ENCODE results near the gene TMTC1. TPM values are rescaled to one million over a fixed set of nuclear protein-coding genes. Genes with fewer than 3 reads are reported as not detected.

Gene TMTC1
- total and polyA plus RNA-seq, 2 of the 8 experiments (the other 6 are each of a cell fraction or from before 2014, with no cell fraction given): 15.4 to 20.8 TPM

DNA sequence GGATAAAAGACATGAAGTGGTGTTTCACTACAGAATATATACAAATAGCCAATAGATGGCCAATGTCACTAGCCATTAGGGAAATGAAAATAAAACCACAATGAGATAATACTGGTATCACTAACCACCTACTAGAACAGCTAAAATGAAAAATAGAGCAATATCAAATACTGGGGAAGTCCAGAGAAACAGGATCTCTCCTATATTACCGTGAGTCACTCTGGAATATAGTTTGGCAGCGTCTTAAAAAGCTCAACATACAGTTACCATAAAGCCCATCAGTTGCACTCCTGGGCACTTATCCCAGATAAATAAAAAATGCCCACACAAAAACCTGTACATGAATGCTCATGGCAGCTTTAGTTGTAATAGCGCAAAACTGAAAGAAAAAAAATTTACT, 101.7 kb downstream of the TMTC1 start:
- no peak overlapping the region for H2BK20ac ChIP-seq (ENCODE audit: low read length)
- H3K23ac ChIP-seq (ENCODE audit: insufficient read length): no peak overlapping the region
- H3K4ac ChIP-seq (replicated peaks; ENCODE audit: insufficient read length, low read depth, low read length): no peak overlapping the region
- no peaks in the 10 kb centered on the region; a peak in 2 of 4 replicates for H3K79me2 ChIP-seq (ENCODE audit: control insufficient read depth in 1 of 2, insufficient read depth in 2 of 2, low read length in 2 of 2)
- no peaks in the 10 kb centered on the region; a peak in 1 of 8 replicates for H3K36me3 ChIP-seq (ENCODE audit: control insufficient read depth in 2 of 4, insufficient read depth in 4 of 4, low read length in 3 of 4)
- no peak overlapping the region for H2BK5ac ChIP-seq (ENCODE audit: low read depth, low read length)
- no peak overlapping the region for H3K18ac ChIP-seq (ENCODE audit: extremely low read depth, low read length)
- H2AK5ac ChIP-seq (ENCODE audit: low read depth, low read length): no peak overlapping the region
- no peak overlapping the region for H3K56ac ChIP-seq (replicated peaks; ENCODE audit: insufficient read length, low read depth, low read length)
- no peak overlapping the region for H2BK120ac ChIP-seq (replicated peaks; ENCODE audit: low read depth, low read length)
- H2AFZ ChIP-seq (ENCODE audit: low read length): no peak overlapping the region
- no peak for TF ChIP-seq YY1 (IDR thresholded peaks at IDR 0.05; ENCODE audit: low read depth, low read length)
- TF ChIP-seq SP1 (IDR thresholded peaks at IDR 0.05; ENCODE audit: low read depth, low read length): no peak
- TF ChIP-seq BACH1 (IDR thresholded peaks at IDR 0.05; ENCODE audit: low read length): no peak
- no peak for TF ChIP-seq HDAC6 (IDR thresholded peaks at IDR 0.05; ENCODE audit: low read depth, low read length)
- no peak for TF ChIP-seq TBP (IDR thresholded peaks at IDR 0.05; ENCODE audit: low read depth, low read length)
- TF ChIP-seq ZNF274 (IDR thresholded peaks at IDR 0.05; ENCODE audit: borderline replicate concordance, extremely low read depth, low read length): no peak
- TF ChIP-seq CBX5 (IDR thresholded peaks at IDR 0.05; ENCODE audit: low read depth, low read length): no peak
- TF ChIP-seq ATF3 (IDR thresholded peaks at IDR 0.05; ENCODE audit: insufficient read depth, low read depth, low read length): no peak
- no peak for TF ChIP-seq HDAC2 (IDR thresholded peaks at IDR 0.05; ENCODE audit: borderline replicate concordance in 1 of 2, low read depth in 2 of 2, low read length in 2 of 2)
- no peak for TF ChIP-seq JUN (IDR thresholded peaks at IDR 0.05; ENCODE audit: low read depth, low read length)
- TF ChIP-seq EP300 (IDR thresholded peaks at IDR 0.05; ENCODE audit: borderline replicate concordance in 1 of 2, low read depth in 2 of 2, low read length in 2 of 2): no peak
- TF ChIP-seq POLR2AphosphoS5 (IDR thresholded peaks at IDR 0.05; ENCODE audit: low read depth, low read length): no peak
- no peak for TF ChIP-seq SAP30 (IDR thresholded peaks at IDR 0.05; ENCODE audit: insufficient read depth, insufficient replicate concordance, low read length)
- no peak for TF ChIP-seq TAF1 (IDR thresholded peaks at IDR 0.05; ENCODE audit: low read depth, low read length)
- TF ChIP-seq CHD2 (IDR thresholded peaks at IDR 0.05; ENCODE audit: low read length): no peak
- no peaks in the 10 kb centered on the region for H3K9me3 ChIP-seq (ENCODE audit: insufficient read depth in 2 of 2, low read depth in 1 of 2, low read length in 1 of 2)
- H3K4me3 ChIP-seq (ENCODE audit: extremely low read depth in 1 of 4, insufficient read depth in 2 of 4, low read depth in 3 of 4, low read length in 4 of 4): no peak overlapping the region
- H4K5ac ChIP-seq (ENCODE audit: insufficient read length, low read depth, low read length): no peak overlapping the region
- H2BK15ac ChIP-seq (ENCODE audit: low read length): no peak overlapping the region
- no peaks in the 10 kb centered on the region for H4K20me1 ChIP-seq (replicated peaks in 1 of 2; ENCODE audit: control insufficient read depth in 1 of 2, insufficient read depth in 2 of 2, low read length in 2 of 2)
- ChIA-PET POLR2A (ENCODE audit: partially characterized antibody) (no interaction called here), CTCF (ENCODE audit: partially characterized antibody) (no interaction called here)
- H3K4me2 ChIP-seq (ENCODE audit: insufficient read depth in 1 of 2, low read depth in 2 of 2, low read length in 2 of 2): no peak overlapping the region
- no peaks in the 10 kb centered on the region for H3K27me3 ChIP-seq (replicated peaks in 1 of 4; ENCODE audit: control insufficient read depth in 3 of 4, extremely low read depth in 1 of 4, insufficient read depth in 3 of 4, low read length in 3 of 4)
- no peaks in the 10 kb centered on the region for H3K23me2 ChIP-seq (ENCODE audit: low read depth, low read length)
- no peak overlapping the region for H3K27ac ChIP-seq (ENCODE audit: low read depth, low read length)
- H3K14ac ChIP-seq (ENCODE audit: insufficient read length): no peak overlapping the region
- H4K8ac ChIP-seq (ENCODE audit: extremely low read depth, insufficient read depth, low read length): no peak overlapping the region
- H3K79me1 ChIP-seq (ENCODE audit: low read depth, low read length): no peaks in the 10 kb centered on the region
- no peak overlapping the region for H2BK12ac ChIP-seq (ENCODE audit: low read depth, low read length)
- no peak overlapping the region for H3K9ac ChIP-seq (replicated peaks in 1 of 4; ENCODE audit: extremely low read depth in 1 of 4, low read depth in 3 of 4, low read length in 3 of 4)
- no peaks in the 10 kb centered on the region for H3K4me1 ChIP-seq (replicated peaks in 1 of 4; ENCODE audit: control insufficient read depth in 3 of 4, insufficient read depth in 4 of 4, low read length in 3 of 4)
- no peak for DNase-seq (ENCODE audit: low read depth in 1 of 2, low spot score in 2 of 2)
- 90% methylated on average over 3 of the region's 3 CpGs; no CpG with 5 or more reads in 1 of the 2 experiments for WGBS, 2 experiments (ENCODE audit: extremely low coverage in 1 of 2, insufficient coverage in 1 of 2, insufficient read length in 1 of 2, insufficient replicate concordance in 2 of 2, low coverage in 1 of 2, low lambda C conversion rate in 2 of 2, missing lambda C conversion rate in 1 of 2)
- no peak for FAIRE-seq
- H4K91ac ChIP-seq (replicated peaks; ENCODE audit: insufficient read length, low read length): no peak overlapping the region
